Measurements from ENCODE around the gene CELA2B. TPM values are rescaled to one million over a fixed set of nuclear protein-coding genes. Genes with fewer than 3 reads are reported as not detected.
"Not testable (repeated sequence)": the region's sequence is repeated elsewhere in the genome, so short reads cannot be mapped to it uniquely, and the experiment has no call there.

Gene CELA2B
- total RNA-seq, 4 donors from 2014 or later = not detected

DNA sequence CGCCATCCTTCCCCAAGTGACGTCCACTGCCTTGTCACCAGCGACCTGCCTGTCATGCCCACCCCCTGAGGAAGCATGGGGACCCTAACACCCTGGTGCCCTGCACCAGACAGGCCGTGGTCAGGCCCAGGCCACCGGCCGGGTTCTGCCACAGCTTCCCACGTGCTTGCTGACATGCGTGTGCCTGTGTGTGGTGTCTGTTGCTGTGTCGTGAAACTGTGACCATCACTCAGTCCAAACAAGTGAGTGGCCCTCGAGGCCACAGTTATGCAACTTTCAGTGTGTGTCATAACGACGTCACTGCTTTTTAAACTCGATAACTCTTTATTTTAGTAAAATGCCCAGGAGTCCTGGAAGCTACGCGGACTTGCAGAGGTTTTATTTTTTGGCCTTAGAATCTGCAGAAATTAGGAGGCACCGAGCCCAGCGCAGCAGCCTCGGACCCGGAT, 46.2 kb upstream of the CELA2B start:
- intact Hi-C loops (cut with DNase I) = loop anchor here (2.0 kb wide), 1 partner anchor 105 kb away; no protein-coding TSS in a partner anchor
- no peak for DNase-seq
- TF ChIP-seq, protein P1, sequence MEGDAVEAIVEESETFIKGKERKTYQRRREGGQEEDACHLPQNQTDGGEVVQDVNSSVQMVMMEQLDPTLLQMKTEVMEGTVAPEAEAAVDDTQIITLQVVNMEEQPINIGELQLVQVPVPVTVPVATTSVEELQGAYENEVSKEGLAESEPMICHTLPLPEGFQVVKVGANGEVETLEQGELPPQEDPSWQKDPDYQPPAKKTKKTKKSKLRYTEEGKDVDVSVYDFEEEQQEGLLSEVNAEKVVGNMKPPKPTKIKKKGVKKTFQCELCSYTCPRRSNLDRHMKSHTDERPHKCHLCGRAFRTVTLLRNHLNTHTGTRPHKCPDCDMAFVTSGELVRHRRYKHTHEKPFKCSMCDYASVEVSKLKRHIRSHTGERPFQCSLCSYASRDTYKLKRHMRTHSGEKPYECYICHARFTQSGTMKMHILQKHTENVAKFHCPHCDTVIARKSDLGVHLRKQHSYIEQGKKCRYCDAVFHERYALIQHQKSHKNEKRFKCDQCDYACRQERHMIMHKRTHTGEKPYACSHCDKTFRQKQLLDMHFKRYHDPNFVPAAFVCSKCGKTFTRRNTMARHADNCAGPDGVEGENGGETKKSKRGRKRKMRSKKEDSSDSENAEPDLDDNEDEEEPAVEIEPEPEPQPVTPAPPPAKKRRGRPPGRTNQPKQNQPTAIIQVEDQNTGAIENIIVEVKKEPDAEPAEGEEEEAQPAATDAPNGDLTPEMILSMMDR (IDR thresholded peaks at IDR 0.05) = no peak
- TF ChIP-seq POLR2A (IDR thresholded peaks at IDR 0.05) = no peak
- peaks cover 9 to 22% of the 10 kb centered on the region in 2 donors for H3K36me3 ChIP-seq
- WGBS, 2 donors = 88 to 90% methylated on average over 18 to 19 of the region's 19 CpGs
- H3K4me1 ChIP-seq = peaks cover 0 to 2% of the 10 kb centered on the region in 2 donors
- no peaks in the 10 kb centered on the region for H3K9me3 ChIP-seq
- no peak overlapping the region for H3K27ac ChIP-seq
- H3K27me3 ChIP-seq = no peaks in the 10 kb centered on the region
- no peak overlapping the region for H3K4me3 ChIP-seq (replicated peaks in 1 of 3)

DNA sequence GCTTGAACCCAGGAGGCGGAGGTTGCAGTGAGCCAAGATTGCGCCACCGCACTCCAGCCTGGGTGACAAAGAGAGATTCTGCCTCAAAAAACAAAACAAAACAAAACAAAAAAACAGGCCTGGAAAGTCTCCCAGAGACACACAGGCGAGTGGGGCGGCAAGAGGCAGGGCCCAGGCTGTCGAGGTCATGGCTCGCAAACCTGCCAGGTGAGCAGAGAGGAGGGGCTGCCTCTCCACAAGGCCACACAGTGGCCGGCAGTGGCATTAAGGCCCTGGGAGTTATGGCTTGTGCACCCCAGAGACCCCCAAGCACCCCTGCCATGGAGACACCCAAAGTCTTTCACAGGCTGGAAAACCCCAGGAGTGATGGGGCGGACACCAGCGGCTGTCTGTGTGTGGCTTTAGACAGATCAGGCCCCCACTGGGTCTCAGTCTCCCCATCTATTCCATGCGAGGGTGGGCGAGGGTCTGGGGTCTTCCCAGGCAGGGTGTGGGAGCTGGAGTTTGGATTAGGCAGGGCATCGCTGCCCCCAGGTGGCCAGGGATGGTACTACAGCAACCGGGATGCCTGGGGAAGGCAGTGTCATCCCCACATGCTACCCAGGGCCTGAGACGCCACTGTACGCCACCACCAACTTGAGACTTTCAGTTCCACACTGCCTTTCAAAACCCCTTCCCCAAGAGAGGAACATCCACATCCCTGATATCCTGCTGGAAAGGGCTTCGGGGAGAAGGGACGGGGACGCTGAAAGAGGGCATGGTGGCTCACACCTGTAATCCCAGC, 44.9 kb upstream of the CELA2B start:
- intact Hi-C loops (cut with DNase I) = no loop called here
- H3K27ac ChIP-seq = no peak overlapping the region
- peaks cover 9 to 21% of the 10 kb centered on the region in 2 donors for H3K36me3 ChIP-seq
- no peak overlapping the region for H3K4me3 ChIP-seq (replicated peaks in 1 of 3)
- WGBS, 2 donors = 58 to 82% methylated on average over 13 to 19 of the region's 19 CpGs
- no peaks in the 10 kb centered on the region for H3K27me3 ChIP-seq
- DNase-seq = peak; percentile 59 to 65
- TF ChIP-seq, protein P1 (IDR thresholded peaks at IDR 0.05) = peak; percentile 85 to 97 (median 95)
- no peak for TF ChIP-seq POLR2A (IDR thresholded peaks at IDR 0.05)
- H3K9me3 ChIP-seq = no peaks in the 10 kb centered on the region
- H3K4me1 ChIP-seq = no peaks in the 10 kb centered on the region

DNA sequence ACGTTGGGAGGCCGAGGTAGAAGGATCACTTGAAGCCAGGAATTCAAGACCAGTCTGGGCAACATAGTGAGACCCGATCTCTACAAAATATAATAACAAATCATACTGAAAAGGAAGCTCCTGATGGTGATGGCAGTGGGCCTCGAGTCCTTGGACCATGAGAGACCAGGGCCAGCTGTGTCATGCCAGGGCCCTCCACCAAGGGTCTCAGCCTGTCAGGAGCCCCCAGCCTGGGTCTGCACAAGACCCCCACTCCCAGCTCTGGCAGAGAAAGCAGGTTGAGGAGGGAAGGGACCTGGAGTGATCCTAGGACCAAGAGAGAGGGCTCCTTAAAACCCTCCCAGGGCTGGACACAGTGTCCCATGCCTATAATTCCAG, 44.3 kb upstream of the CELA2B start:
- TF ChIP-seq POLR2A (IDR thresholded peaks at IDR 0.05) = no peak
- TF ChIP-seq, protein P1 (IDR thresholded peaks at IDR 0.05) = no peak
- no peak for DNase-seq

DNA sequence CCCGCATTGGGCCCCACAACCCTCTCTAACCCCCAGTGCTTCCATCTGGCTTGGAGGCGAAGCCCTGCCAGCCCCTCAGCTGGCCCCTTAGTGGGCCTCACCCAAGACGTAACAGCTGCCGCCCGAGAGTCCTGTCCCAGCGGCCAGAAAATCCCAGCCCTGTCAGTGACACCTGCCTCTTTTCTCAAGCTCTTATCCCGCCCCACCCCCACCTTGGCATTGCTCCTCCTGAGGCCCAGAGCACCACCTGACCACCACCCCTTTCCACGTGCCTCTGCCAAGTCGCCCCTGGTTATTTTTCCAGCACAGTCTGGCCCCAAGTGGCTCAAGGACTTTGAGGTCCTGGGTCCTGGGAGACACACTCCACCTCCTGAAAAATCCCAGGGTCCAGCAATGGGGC, 43.6 kb upstream of the CELA2B start:
- Histone ChIP-seq H3K27me3 (no peaks in the 10 kb centered on the region), H3K4me3 (replicated peaks in 1 of 3) (no peak overlapping the region), H3K36me3 (peaks cover 4 to 8% of the 10 kb centered on the region in 2 donors), H3K27ac (no peak overlapping the region), H3K9me3 (no peaks in the 10 kb centered on the region), H3K4me1 (no peaks in the 10 kb centered on the region)
- intact Hi-C loops (cut with DNase I) = no loop called here
- 48 to 52% methylated on average over 9 of the region's 9 CpGs for WGBS, 2 donors
- peak; percentile 50 to 59 for DNase-seq
- TF ChIP-seq POLR2A (IDR thresholded peaks at IDR 0.05) = no peak
- TF ChIP-seq, protein P1 (IDR thresholded peaks at IDR 0.05) = no peak

More for the DNA sequence above, 44.3 kb upstream of the CELA2B start:
- H3K36me3 ChIP-seq = peaks cover 8 to 16% of the 10 kb centered on the region in 2 donors
- H3K27ac ChIP-seq = no peak overlapping the region
- 82 to 85% methylated on average over 4 of the region's 4 CpGs for WGBS, 2 donors
- no peaks in the 10 kb centered on the region for H3K4me1 ChIP-seq
- H3K27me3 ChIP-seq = no peaks in the 10 kb centered on the region
- H3K4me3 ChIP-seq (replicated peaks in 1 of 3) = no peak overlapping the region
- no peaks in the 10 kb centered on the region for H3K9me3 ChIP-seq
- intact Hi-C loops (cut with DNase I) = no loop called here

GRCh38 chr1:15433471-15433870, 42.4 kb upstream of the CELA2B start:
- WGBS, 2 donors = 88 to 91% methylated on average over 7 to 8 of the region's 9 CpGs
- Histone ChIP-seq H3K27ac (no peak overlapping the region), H3K4me3 (replicated peaks in 1 of 3) (no peak overlapping the region)

DNA sequence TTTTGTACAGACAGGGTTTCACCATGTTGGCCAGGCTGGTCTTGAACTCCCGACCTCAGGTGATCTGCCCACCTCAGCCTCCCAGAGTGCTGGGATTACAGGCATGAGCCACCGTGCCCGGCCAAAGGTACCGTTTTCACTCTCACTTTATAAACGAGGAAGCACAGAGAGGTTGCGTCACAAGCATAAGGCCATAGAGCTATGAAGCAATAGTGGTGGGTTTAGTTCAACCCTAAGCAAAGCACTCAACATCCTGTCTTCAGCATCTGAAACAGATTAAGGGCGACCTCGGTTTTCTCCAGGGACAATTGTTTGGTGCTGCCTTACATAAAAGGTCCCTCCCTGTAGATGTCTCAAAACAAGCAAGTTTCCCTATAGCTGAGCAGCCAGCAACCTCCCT, 41.2 kb upstream of the CELA2B start:
- H3K9me3 ChIP-seq; intact Hi-C loops (cut with DNase I); H3K4me1 ChIP-seq; H3K4me3 ChIP-seq (replicated peaks in 1 of 3); H3K27me3 ChIP-seq; H3K36me3 ChIP-seq; H3K27ac ChIP-seq; DNase-seq: not testable (repeated sequence)
- WGBS, 2 donors = 72 to 74% methylated on average over 8 of the region's 8 CpGs

More at GRCh38 chr1:15433471-15433870, 42.4 kb upstream of the CELA2B start:
- Histone ChIP-seq H3K27me3 (no peaks in the 10 kb centered on the region), H3K36me3 (peaks cover 4% of the 10 kb centered on the region in 2 donors), H3K9me3 (no peaks in the 10 kb centered on the region), H3K4me1 (no peaks in the 10 kb centered on the region)
- intact Hi-C loops (cut with DNase I) = no loop called here
- no peak for DNase-seq
- TF ChIP-seq POLR2A (IDR thresholded peaks at IDR 0.05) = no peak
- TF ChIP-seq, protein P1 (IDR thresholded peaks at IDR 0.05) = no peak
